Activated CD8-positive, alpha-beta memory T cell treated with anti-CD3 and anti-CD28 coated beads, Interleukin-2, amount 10 ng/mL, durations not matched to agents 7 days and 5 days (primary cell): ENCODE data around the gene KMT2D. TPM values are rescaled to one million over a fixed set of nuclear protein-coding genes. Genes with fewer than 3 reads are reported as not detected.

Experiments
- ATAC-seq: fragments of 150-1000 bp; cut with Tn5 transposase; one replicate; pipeline ENCODE4 v1.10.0; 2021; ENCODE audit warnings: moderate library complexity
- CTCF ChIA-PET: fragments of 350-600 bp; sonication (Branson Sonifier 250); formaldehyde crosslinking; loops from one replicate; lab custom pipeline; 2021; ENCODE audit warnings: antibody characterized with exemption; lab: Charles Lee
- DNase-seq: peaks from one replicate; pipeline ENCODE4 v3.0.0-alpha.2; 2020
- H3K27ac Mint-ChIP-seq: one replicate; pipeline ENCODE4 v1.8.0; 2021; ENCODE audit warnings: mild to moderate bottlenecking, mixed read lengths
- H3K27me3 Mint-ChIP-seq: one replicate; pipeline ENCODE4 v1.8.0; 2021; ENCODE audit warnings: mixed read lengths
- H3K36me3 Mint-ChIP-seq: one replicate; pipeline ENCODE4 v1.8.0; 2021; ENCODE audit warnings: mild to moderate bottlenecking, mixed read lengths
- H3K4me1 Mint-ChIP-seq: one replicate; pipeline ENCODE4 v1.8.0; 2021; ENCODE audit warnings: mixed read lengths
- H3K4me3 Mint-ChIP-seq: one replicate; pipeline ENCODE4 v1.8.0; 2021; ENCODE audit warnings: mild to moderate bottlenecking, moderate library complexity, mixed read lengths
- H3K9me3 Mint-ChIP-seq: one replicate; pipeline ENCODE4 v1.8.0; 2022; ENCODE audit warnings: low read depth, mixed read lengths
- total RNA-seq, 2 experiments: library from RNA; stranded (reverse); gene quantifications; one replicate each; pipeline ENCODE4 v1.2.3, GENCODE V29; 2021

Gene KMT2D
- total RNA-seq, 2 experiments from 2014 or later = 107 to 132 TPM

DNA sequence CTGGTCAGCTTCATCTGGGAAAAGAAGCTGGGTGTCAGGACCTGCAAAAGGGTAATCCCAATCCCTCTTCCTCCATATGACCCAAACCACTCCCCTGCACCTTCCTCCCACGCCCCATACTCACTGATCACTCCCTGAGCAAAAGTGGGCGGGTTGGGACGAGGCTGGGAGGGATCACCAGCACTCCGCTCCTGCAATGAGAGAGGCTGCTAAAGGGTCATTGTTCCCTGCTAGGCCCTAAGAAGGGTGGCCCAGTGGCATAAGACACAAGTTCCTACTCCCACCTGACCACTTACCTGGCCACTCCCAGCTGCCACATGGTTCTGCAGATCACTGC lies 26.3 kb downstream of the KMT2D start:
- H3K36me3 Mint-ChIP-seq = peaks cover 23% of the 10 kb centered on the region
- H3K4me1 Mint-ChIP-seq = no peaks in the 10 kb centered on the region
- no peaks in the 10 kb centered on the region for H3K27me3 Mint-ChIP-seq
- H3K9me3 Mint-ChIP-seq = no peaks in the 10 kb centered on the region
- H3K27ac Mint-ChIP-seq = no peak overlapping the region
- no peak for ATAC-seq
- H3K4me3 Mint-ChIP-seq = no peak overlapping the region
- CTCF ChIA-PET = interaction anchor here (1.0 to 4.7 kb wide), 4 partner anchors 10 to 64 kb away, joined by 3 to 20 read pairs (median 4); partner anchors contain the start of gene RHEBL1
- DNase-seq = no peak

DNA sequence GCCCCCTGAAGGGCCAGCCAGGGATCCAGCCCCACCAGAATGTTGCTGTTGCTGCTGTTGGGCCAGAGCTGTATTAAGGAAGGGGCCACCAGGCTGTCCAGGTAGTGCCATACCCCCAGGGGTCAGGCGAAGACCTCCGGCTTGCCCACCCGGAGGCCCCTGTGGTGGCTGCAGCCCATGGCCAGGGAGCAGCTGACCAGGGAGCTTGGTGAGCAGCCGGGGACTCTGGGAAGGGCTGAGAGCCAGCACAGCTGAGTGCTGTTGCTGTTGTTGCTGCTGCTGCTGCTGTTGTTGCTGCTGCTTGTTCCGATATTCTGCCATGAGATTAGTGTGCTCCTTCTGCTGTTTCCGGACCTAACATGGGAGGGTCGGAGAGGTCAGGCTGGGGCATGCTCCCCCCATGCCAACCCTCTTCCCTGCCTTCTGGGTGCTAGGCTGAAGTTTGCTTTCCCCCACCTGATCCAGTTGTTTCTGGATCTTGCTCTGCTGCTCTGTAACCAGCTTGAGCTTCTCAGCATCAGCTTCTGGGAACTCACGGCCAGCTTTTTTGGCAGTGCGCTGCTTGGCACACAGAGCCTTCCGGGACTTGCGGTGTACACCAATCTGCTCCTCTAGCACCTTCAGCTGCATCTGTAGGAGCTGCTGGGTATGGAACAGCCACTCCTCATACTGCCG lies 26.8 kb downstream of the KMT2D start:
- H3K4me3 Mint-ChIP-seq = no peak overlapping the region
- ATAC-seq = no peak
- CTCF ChIA-PET = interaction anchor here (1.0 to 4.7 kb wide), 3 partner anchors 11 to 64 kb away, joined by 3 to 20 read pairs (median 4); partner anchors contain the start of gene RHEBL1

DNA sequence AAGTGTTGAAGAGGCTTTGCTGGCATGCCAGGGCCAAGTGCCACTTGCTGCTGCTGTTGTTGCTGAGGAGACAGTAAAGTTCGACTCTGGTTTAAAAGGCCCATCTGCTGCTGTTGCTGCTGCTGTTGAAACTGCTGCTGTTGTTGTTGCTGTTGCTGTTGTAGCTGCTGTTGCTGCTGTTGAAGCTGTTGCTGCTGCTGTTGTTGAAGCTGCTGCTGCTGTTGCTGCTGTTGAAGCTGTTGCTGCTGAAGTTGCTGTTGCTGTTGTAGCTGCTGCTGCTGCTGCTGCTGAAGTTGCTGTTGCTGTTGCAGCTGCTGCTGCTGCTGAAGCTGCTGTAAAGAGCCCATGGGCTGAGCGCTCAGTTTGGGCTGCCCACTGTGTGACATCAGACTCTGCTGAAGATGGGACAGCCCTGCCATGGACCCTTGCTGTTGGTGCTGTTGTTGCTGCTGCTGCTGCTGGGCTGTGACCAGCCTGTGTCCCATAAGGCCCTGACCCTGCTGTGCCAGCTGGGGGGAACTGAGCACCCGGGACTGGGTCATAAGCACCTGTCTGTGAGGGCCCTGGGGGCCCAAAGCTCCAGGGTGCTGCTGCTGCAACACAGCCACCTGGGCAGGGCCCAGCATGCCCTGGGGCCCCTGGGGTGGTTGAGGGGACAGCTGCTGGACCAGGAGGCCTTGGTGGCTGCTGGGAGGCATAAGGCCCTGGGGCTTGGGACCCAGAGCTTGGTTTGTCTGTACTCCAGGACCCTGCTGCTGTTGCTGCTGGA lies 27.7 kb downstream of the KMT2D start:
- Mint-ChIP-seq H3K4me1 (no peaks in the 10 kb centered on the region), H3K36me3 (peaks cover 24% of the 10 kb centered on the region), H3K9me3 (no peaks in the 10 kb centered on the region), H3K27me3 (no peaks in the 10 kb centered on the region), H3K27ac (no peak overlapping the region), H3K4me3 (no peak overlapping the region)
- CTCF ChIA-PET = interaction anchor here (1.0 to 4.7 kb wide), 3 partner anchors 12 to 65 kb away, joined by 3 to 20 read pairs (median 4); partner anchors contain the start of gene RHEBL1
- no peak for ATAC-seq
- no peak for DNase-seq

More for the DNA sequence above, 26.8 kb downstream of the KMT2D start:
- H3K36me3 Mint-ChIP-seq = peaks cover 23% of the 10 kb centered on the region
- DNase-seq = no peak
- no peaks in the 10 kb centered on the region for H3K9me3 Mint-ChIP-seq
- H3K27ac Mint-ChIP-seq = no peak overlapping the region
- no peaks in the 10 kb centered on the region for H3K4me1 Mint-ChIP-seq
- H3K27me3 Mint-ChIP-seq = no peaks in the 10 kb centered on the region

DNA sequence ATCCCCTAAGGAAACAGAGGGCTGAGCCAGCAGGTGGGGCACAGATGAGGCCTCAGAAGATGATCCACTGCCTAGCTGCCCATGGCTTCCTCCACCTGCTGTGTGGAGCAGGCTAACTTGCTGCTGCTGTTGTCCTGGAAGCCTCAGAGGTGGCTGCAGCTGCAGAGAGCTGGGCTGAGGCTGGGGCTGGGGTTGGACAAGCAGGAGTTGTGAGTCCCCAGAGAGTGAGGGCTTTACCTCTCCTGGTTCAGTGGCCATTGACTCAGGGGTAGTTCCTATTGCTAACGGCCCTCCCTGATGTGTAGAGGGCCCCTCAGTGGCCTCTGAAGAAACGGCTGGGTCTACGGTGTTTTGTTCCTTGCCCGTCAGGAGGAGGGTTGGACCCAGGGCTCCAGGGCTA lies 28.3 kb downstream of the KMT2D start:
- DNase-seq (no peak), ATAC-seq (no peak)
- no peaks in the 10 kb centered on the region for H3K9me3 Mint-ChIP-seq
- H3K4me1 Mint-ChIP-seq = no peaks in the 10 kb centered on the region
- no peak overlapping the region for H3K27ac Mint-ChIP-seq
- peaks cover 25% of the 10 kb centered on the region for H3K36me3 Mint-ChIP-seq
- H3K27me3 Mint-ChIP-seq = no peaks in the 10 kb centered on the region
- CTCF ChIA-PET = no interaction called here
- no peak overlapping the region for H3K4me3 Mint-ChIP-seq

DNA sequence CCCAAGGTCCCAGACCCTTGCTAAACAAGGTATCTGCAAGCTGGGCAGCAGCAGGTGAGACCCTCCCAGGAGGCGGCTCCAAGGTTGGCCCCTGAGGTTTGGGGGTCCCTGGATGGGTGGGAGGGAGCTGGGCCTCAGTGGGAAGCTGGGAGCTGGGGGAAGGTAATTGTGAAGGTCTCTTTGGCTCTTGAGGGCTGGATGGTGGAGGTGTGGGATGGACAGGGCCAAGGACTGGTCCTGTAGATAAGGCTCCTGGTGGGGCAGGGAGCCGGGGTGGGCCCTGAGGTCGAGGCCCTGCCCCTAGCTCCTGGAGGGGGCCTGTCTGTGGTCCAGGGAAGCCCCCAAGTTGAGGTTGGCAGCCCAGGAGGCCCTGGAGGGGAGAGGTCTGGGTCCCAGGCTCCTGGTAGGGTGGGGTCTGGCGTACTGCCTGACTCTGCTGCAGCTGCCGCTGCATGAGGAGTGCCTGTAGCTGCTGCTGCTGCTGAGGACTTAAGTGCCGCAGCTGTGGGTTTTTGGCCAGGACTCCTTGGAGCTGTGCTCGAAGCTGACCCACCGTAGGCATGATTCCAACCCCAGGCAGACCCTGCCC lies 28.9 kb downstream of the KMT2D start:
- Mint-ChIP-seq H3K27ac (no peak overlapping the region), H3K36me3 (peaks cover 23% of the 10 kb centered on the region), H3K4me3 (no peak overlapping the region), H3K9me3 (no peaks in the 10 kb centered on the region), H3K4me1 (no peaks in the 10 kb centered on the region), H3K27me3 (no peaks in the 10 kb centered on the region)
- CTCF ChIA-PET = interaction anchor here (0.7 to 4.6 kb wide), 2 partner anchors 12 to 128 kb away, joined by 3 to 24 read pairs; a partner anchor contains a TSS
- no peak for ATAC-seq
- DNase-seq = no peak

DNA sequence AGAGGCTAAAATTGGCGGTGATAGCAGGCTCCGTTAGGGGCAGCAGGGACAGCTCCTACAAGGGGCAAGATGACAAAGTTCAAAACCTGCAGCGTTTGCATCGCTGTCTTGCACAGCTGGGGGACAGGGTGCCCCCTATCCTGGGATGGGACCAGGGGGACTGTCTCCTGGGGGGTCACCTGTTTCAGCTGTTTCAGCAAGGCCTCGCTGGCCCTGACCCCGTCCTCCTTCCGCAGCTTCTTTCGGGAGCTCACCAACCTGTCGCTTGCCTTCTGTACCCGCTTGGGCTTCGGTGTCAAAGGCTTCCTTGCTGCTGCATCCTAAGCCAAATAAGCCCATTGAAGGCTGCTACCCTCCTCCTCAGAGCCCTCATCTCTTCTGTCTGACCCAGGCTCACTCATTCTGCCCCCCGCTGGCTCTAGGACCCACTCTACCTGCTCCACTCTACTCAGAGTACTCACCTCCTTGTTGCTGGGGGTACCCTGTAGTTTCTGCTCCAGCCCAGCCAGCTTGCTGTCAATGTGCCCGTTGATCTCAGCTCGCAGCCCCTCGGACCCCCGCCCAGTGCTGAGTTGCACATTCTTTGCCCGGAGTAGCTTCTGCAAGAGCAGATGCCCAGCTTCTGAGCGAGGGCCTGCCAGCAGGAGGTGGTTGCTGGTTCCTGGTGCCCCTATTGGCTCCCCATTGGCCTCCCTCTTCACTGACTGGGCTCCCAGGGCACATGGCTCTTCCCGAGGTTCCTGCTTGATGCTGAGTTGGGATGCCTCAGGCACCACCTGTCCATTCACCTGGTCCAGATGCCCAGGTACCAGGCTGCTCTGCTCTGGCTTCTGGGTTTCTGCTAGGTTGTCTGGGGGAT lies 29.7 kb downstream of the KMT2D start:
- no peaks in the 10 kb centered on the region for H3K9me3 Mint-ChIP-seq
- ATAC-seq (no peak), DNase-seq (no peak)
- peaks cover 21% of the 10 kb centered on the region for H3K36me3 Mint-ChIP-seq
- no peak overlapping the region for H3K4me3 Mint-ChIP-seq
- CTCF ChIA-PET = interaction anchor here (0.7 to 4.6 kb wide), 5 partner anchors 12 to 127 kb away, joined by 3 to 24 read pairs (median 4); a partner anchor contains a TSS
- no peak overlapping the region for H3K27ac Mint-ChIP-seq
- no peaks in the 10 kb centered on the region for H3K4me1 Mint-ChIP-seq
- H3K27me3 Mint-ChIP-seq = no peaks in the 10 kb centered on the region

DNA sequence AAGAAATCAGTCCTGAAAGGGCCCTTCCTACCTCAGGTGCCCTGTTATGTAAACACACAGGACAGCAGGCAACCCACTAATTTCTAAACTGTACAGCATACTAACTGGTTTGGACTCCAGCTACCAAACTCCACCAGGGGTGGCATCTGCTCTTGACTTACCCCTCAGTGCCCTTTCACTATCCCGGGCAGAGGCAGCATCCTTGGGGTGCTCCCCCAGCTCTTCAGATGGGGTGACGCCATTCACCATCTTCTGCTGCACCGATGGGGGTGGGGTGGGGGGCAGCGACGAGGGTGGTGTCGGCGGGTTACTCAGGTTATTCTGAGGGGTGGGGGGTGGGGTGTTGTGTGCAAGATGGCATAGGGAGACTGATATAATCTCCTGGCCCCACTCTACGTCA lies 30.5 kb downstream of the KMT2D start:
- no peak for ATAC-seq
- CTCF ChIA-PET = interaction anchor here (0.8 to 4.6 kb wide), 6 partner anchors 10 to 42 kb away, joined by 3 to 24 read pairs (median 4); no protein-coding TSS in a partner anchor
- H3K36me3 Mint-ChIP-seq = peaks cover 22% of the 10 kb centered on the region

DNA sequence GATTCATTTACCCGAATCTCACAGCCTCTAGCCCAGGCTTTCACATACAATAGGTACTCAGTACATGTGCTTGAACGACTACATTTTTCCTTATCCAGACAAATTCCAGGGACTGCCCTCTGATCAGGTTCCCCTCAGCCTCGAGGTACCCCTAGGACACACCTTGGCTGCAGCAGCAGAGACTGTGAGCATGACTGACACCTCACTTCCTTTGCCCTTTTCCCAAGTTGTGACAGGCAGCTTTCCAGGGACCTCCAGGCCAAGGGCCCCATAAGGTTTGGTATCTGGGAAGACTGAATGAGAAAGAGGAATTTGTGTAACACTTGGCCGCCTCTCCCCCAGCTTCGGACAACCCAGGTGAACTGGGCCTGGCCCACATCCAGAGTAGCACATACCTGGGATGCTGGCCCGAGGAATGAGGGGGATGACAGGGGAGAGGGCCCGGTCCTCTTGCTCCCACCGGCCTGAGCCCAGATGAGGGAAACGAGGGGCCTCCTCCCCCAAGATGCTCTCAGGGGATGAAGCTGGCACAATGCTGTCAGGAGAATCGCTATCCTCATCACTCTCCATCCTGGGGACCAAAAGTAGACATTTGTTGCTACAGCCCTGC lies 31.8 kb downstream of the KMT2D start:
- Mint-ChIP-seq H3K27ac (peak overlapping the region; percentile 36), H3K27me3 (no peaks in the 10 kb centered on the region), H3K36me3 (peaks cover 22% of the 10 kb centered on the region), H3K4me3 (no peak overlapping the region), H3K9me3 (no peaks in the 10 kb centered on the region), H3K4me1 (no peaks in the 10 kb centered on the region)
- ATAC-seq (no peak), DNase-seq (no peak)
- CTCF ChIA-PET = interaction anchor here (1.4 to 4.6 kb wide), 2 partner anchors 15 to 37 kb away, joined by 3 to 24 read pairs; no protein-coding TSS in a partner anchor

More for the DNA sequence above, 30.5 kb downstream of the KMT2D start:
- H3K4me1 Mint-ChIP-seq = no peaks in the 10 kb centered on the region
- H3K27ac Mint-ChIP-seq = no peak overlapping the region
- H3K27me3 Mint-ChIP-seq = no peaks in the 10 kb centered on the region
- no peak overlapping the region for H3K4me3 Mint-ChIP-seq
- no peak for DNase-seq
- no peaks in the 10 kb centered on the region for H3K9me3 Mint-ChIP-seq

DNA sequence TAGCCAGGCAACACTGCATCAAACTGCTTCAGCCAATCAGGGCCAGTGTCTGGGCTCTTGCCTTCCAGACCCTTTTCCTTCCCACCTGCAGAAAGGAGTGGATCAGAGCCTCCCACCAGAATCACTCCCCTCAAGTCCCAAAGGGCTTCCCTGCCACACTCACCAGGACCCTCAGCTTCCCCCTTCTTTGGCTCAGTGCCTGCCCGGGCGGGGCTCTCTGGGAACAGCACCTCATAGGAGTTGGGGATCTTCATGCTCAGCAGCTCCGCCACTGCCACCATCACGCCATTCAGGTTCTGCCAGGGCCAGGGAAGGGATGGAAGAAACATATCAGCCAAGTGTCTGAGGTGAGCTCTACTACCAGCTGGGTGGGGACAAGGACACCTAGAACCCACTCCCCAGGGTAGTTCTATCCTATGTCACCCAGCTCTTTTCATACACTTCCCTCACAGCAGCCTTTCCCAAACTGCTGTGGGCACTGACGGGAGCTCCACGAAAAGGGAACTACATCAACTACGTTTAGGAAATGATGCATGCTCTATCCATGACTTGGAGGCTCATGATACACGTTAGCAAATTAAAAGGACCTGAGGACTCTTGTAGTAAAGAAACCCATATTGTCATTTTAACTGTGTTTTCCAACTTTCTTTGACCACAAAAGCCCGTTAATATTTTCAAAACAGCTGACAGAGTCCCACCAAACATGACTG lies 32.6 kb downstream of the KMT2D start:
- no peaks in the 10 kb centered on the region for H3K4me1 Mint-ChIP-seq
- no peaks in the 10 kb centered on the region for H3K27me3 Mint-ChIP-seq
- ATAC-seq (no peak), DNase-seq (no peak)
- peaks cover 22% of the 10 kb centered on the region for H3K36me3 Mint-ChIP-seq
- H3K9me3 Mint-ChIP-seq = no peaks in the 10 kb centered on the region
- CTCF ChIA-PET = interaction anchor here (4.6 kb wide), 1 partner anchor 15 kb away, joined by 24 read pairs; no protein-coding TSS in a partner anchor
- H3K27ac Mint-ChIP-seq = peak overlapping the region; percentile 31
- no peak overlapping the region for H3K4me3 Mint-ChIP-seq

DNA sequence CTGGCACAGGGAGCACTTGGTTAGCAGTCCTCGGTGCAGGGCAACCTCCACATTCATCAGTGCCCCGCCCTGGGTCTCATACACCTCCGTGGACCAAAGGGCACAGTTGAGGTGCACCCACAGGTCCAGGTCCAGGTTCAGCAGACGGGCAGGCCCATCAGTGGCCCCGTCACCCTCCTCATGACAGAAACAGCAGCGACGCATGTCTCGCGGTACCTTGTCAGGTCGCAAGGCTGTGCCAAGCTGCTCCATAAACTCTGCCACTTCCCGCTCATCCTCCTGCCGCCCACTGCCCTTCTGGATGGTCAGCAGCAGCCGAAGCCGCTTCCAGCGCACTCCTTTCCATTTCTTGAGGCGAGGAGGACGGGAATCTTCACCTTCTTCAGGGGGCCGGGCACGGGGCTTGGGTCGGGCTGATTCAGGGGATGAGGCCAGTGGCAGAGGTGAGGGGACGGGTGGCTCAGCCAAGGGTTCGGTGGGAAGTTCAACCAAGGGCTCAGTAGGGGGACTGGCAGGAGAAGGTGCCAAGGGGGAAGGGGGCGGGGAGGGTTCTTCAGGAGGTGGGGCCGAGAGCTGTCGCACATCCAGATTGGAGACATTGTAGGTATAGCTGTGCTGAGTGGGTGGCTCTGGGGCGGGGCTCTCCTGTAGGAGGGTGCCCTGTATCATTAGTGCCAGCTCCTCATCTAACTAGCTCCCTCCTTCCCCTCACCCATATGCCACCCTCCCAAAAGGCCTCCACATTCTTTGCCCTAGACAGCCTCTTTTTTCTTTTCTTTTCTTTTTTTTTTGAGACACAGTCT lies 33.7 kb downstream of the KMT2D start:
- DNase-seq = no peak
- Mint-ChIP-seq H3K27ac (no peak overlapping the region), H3K4me3 (no peak overlapping the region), H3K27me3 (no peaks in the 10 kb centered on the region), H3K4me1 (no peaks in the 10 kb centered on the region), H3K36me3 (peaks cover 30% of the 10 kb centered on the region), H3K9me3 (no peaks in the 10 kb centered on the region)
- no peak for ATAC-seq
- CTCF ChIA-PET = interaction anchor here (1.0 to 4.6 kb wide), 2 partner anchors 16 to 174 kb away, joined by 3 to 24 read pairs; no protein-coding TSS in a partner anchor

DNA sequence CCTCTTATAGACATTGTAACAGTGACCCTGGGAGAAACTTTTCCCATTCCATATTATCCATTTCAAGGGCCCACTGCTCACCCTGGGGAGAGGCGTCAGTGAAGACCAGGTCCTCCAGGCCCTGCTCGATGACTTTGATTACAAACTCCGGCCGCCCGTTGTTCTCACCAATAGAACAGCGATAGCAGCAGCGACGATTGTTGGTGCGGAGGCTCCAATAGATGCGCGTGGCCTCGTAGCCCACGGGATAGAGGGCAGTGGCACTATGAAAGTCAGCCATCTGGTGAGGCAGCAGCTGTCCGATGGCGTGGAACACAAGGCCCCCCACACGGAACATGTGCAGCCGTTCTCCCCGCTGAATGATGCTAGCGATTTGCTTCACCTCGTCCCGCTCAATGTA lies 34.5 kb downstream of the KMT2D start:
- no peak overlapping the region for H3K27ac Mint-ChIP-seq
- no peak for DNase-seq
- no peaks in the 10 kb centered on the region for H3K27me3 Mint-ChIP-seq
- H3K4me1 Mint-ChIP-seq = no peaks in the 10 kb centered on the region
- peaks cover 34% of the 10 kb centered on the region for H3K36me3 Mint-ChIP-seq
- CTCF ChIA-PET = no interaction called here
- no peak overlapping the region for H3K4me3 Mint-ChIP-seq
- H3K9me3 Mint-ChIP-seq = no peaks in the 10 kb centered on the region
- no peak for ATAC-seq
